HUDEP-2 (cell line): ENCODE data around the gene UBR2.
"Not testable (repeated sequence)": the region's sequence is repeated elsewhere in the genome, so short reads cannot be mapped to it uniquely, and the experiment has no call there.

Experiments
- DNase-seq, 76 experiments: peaks; one replicate each; lab custom pipeline; 2025; ENCODE audit not compliant: unreplicated experiment in 76 of 76; lab: John Stamatoyannopoulos, UW

The UBR2 gene

GRCh38 chr6:42690151-42690702 lies 126.4 kb downstream of the UBR2 start:
- DNase-seq, result no peak

GRCh38 chr6:42690872-42691271 lies 127.0 kb downstream of the UBR2 start:
- no peak for DNase-seq

- DNase-seq, result no peak
Observed at GRCh38 chr6:42692137-42692911, 128.5 kb downstream of the UBR2 start.

GRCh38 chr6:42693725-42694323 lies 130.0 kb downstream of the UBR2 start:
- DNase-seq, result no peak

- no peak for DNase-seq
Observed at GRCh38 chr6:42694586-42694985, 130.8 kb downstream of the UBR2 start.

GRCh38 chr6:42696526-42697267 lies 132.9 kb downstream of the UBR2 start:
- DNase-seq, result peak in 45 of 76 experiments; percentile 4 to 64 (median 30)

- no peak for DNase-seq
Observed at GRCh38 chr6:42697268-42697655, 133.4 kb downstream of the UBR2 start.

- DNase-seq, result no peak
Observed at GRCh38 chr6:42698217-42698616, 134.4 kb downstream of the UBR2 start.

- no peak for DNase-seq
Observed at GRCh38 chr6:42702200-42702599, 138.4 kb downstream of the UBR2 start.

- not testable (repeated sequence) for DNase-seq
Observed at GRCh38 chr6:42702786-42703185, 139.0 kb downstream of the UBR2 start.

- DNase-seq, result no peak
Observed at GRCh38 chr6:42704251-42704936, 140.6 kb downstream of the UBR2 start.

- no peak for DNase-seq
Observed at GRCh38 chr6:42704937-42705374, 141.1 kb downstream of the UBR2 start.

GRCh38 chr6:42707595-42707994 lies 143.8 kb downstream of the UBR2 start:
- DNase-seq, result no peak

- no peak for DNase-seq
Observed at GRCh38 chr6:42708096-42708495, 144.3 kb downstream of the UBR2 start.

GRCh38 chr6:42709871-42710270 lies 146.0 kb downstream of the UBR2 start:
- DNase-seq, result no peak

GRCh38 chr6:42710316-42710715 lies 146.5 kb downstream of the UBR2 start:
- DNase-seq, result no peak

GRCh38 chr6:42711930-42712329 lies 148.1 kb downstream of the UBR2 start:
- DNase-seq, result no peak

- no peak for DNase-seq
Observed at GRCh38 chr6:42714098-42714761, 150.4 kb downstream of the UBR2 start.

- DNase-seq, result no peak
Observed at GRCh38 chr6:42715871-42716270, 152.0 kb downstream of the UBR2 start.

- no peak for DNase-seq
Observed at GRCh38 chr6:42720739-42721138, 156.9 kb downstream of the UBR2 start.
